Thyroid gland (tissue), 4 donors: Measurements from ENCODE around the gene GSN. TPM values are rescaled to one million over a fixed set of nuclear protein-coding genes. Genes with fewer than 3 reads are reported as not detected.

Source experiments
- DNase-seq, 2 donors: peaks; one replicate each; pipeline ENCODE4 v3.0.0-alpha.2; 2019
- H3K27ac ChIP-seq, 3 donors: fragments of 200-600 bp; sonication (generic); 1 replicate in 2 of 3; 2 replicates in 1 of 3; pipeline ENCODE4 v1.5.1; 2016 to 2019; ENCODE audit warnings: mild to moderate bottlenecking in 1 of 3, moderate library complexity in 1 of 3
- H3K27me3 ChIP-seq: fragments of 200-600 bp; sonication (generic); one replicate; pipeline ENCODE4 v1.5.1; 2019
- H3K36me3 ChIP-seq, 2 donors: fragments of 200-600 bp; sonication (generic); one replicate each; pipeline ENCODE4 v1.5.1; 2016 to 2019
- H3K4me1 ChIP-seq, 2 donors: fragments of 200-600 bp; sonication (generic); one replicate each; pipeline ENCODE4 v1.5.1; 2017 to 2019
- H3K4me3 ChIP-seq, 3 donors: fragments of 200-600 bp; sonication (generic); replicated peaks in 1 of 3; 1 replicate in 2 of 3; 2 replicates in 1 of 3; pipeline ENCODE4 v1.5.1; 2016; ENCODE audit warnings: mild to moderate bottlenecking in 1 of 3
- H3K9me3 ChIP-seq: fragments of 200-600 bp; sonication (generic); one replicate; pipeline ENCODE4 v1.5.1; 2017
- CTCF ChIP-seq, 6 experiments: fragments of 200-600 bp in 3 of 6; fragments of 450-650 bp in 3 of 6; sonication (generic) in 3 of 6; IDR thresholded peaks; one replicate each; pipeline ENCODE4 v1.5.1; 2016 to 2019; ENCODE audit warnings: antibody characterized with exemption in 6 of 6, mild to moderate bottlenecking in 2 of 6, inconsistent platforms in 1 of 6, moderate library complexity in 1 of 6
- POLR2A ChIP-seq, 2 donors: fragments of 450-650 bp; IDR thresholded peaks; one replicate each; pipeline ENCODE4 v1.6.1; 2017; ENCODE audit warnings: antibody characterized with exemption in 2 of 2, mild to moderate bottlenecking in 2 of 2, moderate library complexity in 1 of 2
- WGBS, 2 donors: methylation state at CpG; one replicate each; pipeline ENCODE4 v1.1.5; 2017; 5-methylcytosine and 5-hydroxymethylcytosine counted together
- intact Hi-C: fragments of 100-400 bp; cut with DNase I; formaldehyde crosslinking; loops from one replicate; pipeline ENCODE4 v1.15.1; 2023
- total RNA-seq, 4 donors: library from RNA; depleted of rRNA; stranded (reverse); fragments of >200 nt; gene quantifications; one replicate each; pipeline ENCODE4 v1.2.3, GENCODE V29; 2016

GSN gene
- total RNA-seq, 4 donors from 2014 or later: 1,151 to 1,624 (median 1,443) TPM

GRCh38 chr9:121313458-121314152, 45.6 kb downstream of the GSN start:
- no peaks in the 10 kb centered on the region for H3K27me3 ChIP-seq
- H3K27ac ChIP-seq: peak overlapping the region in 1 of 3 donors; percentile 32
- DNase-seq: no peak
- H3K4me1 ChIP-seq: peaks cover 6 to 14% of the 10 kb centered on the region in 2 donors
- no peaks in the 10 kb centered on the region for H3K9me3 ChIP-seq
- 98 to 100% methylated on average over 10 of the region's 10 CpGs for WGBS, 2 donors
- TF ChIP-seq POLR2A (IDR thresholded peaks at IDR 0.05) (no peak), CTCF (IDR thresholded peaks at IDR 0.05) (no peak)
- no peak overlapping the region for H3K4me3 ChIP-seq
- H3K36me3 ChIP-seq: peaks cover 46 to 67% of the 10 kb centered on the region in 2 donors
- intact Hi-C loops: no loop called here

- intact Hi-C loops: loop anchor here (5.0 kb wide), 2 partner anchors 81 to 104 kb away; no protein-coding TSS in a partner anchor
- H3K36me3 ChIP-seq: peaks cover 47 to 69% of the 10 kb centered on the region in 2 donors
- 90 to 96% methylated on average over 6 of the region's 6 CpGs for WGBS, 2 donors
- no peak for TF ChIP-seq POLR2A (IDR thresholded peaks at IDR 0.05)
- TF ChIP-seq CTCF (IDR thresholded peaks at IDR 0.05): no peak
- peak overlapping the region in 1 of 3 donors; percentile 91 for H3K27ac ChIP-seq
- no peaks in the 10 kb centered on the region for H3K9me3 ChIP-seq
- no peaks in the 10 kb centered on the region for H3K27me3 ChIP-seq
- no peak overlapping the region for H3K4me3 ChIP-seq
- DNase-seq: no peak
- H3K4me1 ChIP-seq: peaks cover 18 to 40% of the 10 kb centered on the region in 2 donors
Measured at GRCh38 chr9:121316378-121316777, 48.4 kb downstream of the GSN start.

DNA sequence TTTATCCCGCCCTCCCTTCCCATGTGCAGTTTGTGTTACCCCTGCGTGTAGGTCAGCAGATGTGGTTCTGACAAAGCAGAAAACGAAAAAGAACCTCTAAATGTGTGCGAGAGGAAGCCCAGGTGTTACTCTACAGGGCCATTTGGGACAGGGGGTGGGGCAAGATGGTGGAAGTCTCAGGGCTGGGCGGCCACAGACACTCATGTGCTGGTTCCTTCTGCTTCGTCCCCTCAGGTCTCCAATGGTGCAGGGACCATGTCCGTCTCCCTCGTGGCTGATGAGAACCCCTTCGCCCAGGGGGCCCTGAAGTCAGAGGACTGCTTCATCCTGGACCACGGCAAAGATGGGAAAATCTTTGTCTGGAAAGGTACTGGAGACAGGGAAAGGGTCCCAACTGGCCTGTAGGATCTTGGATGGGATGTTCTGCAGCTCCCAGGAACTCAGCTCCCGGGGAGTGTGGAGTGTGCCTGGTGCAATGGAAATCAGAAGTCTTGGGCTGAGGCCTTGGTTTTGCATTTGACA, 49.0 kb downstream of the GSN start:
- WGBS, 2 donors: 94% methylated on average over 11 of the region's 11 CpGs
- Histone ChIP-seq H3K27ac (peak overlapping the region in 2 of 3 donors; percentile 80 to 91), H3K4me1 (peaks cover 21 to 43% of the 10 kb centered on the region in 2 donors), H3K27me3 (no peaks in the 10 kb centered on the region), H3K9me3 (no peaks in the 10 kb centered on the region), H3K36me3 (peaks cover 45 to 68% of the 10 kb centered on the region in 2 donors), H3K4me3 (no peak overlapping the region)
- no peak for DNase-seq
- TF ChIP-seq POLR2A (IDR thresholded peaks at IDR 0.05) (no peak), CTCF (IDR thresholded peaks at IDR 0.05) (no peak)
- intact Hi-C loops: loop anchor here (5.0 kb wide), 2 partner anchors 80 to 105 kb away; no protein-coding TSS in a partner anchor

DNA sequence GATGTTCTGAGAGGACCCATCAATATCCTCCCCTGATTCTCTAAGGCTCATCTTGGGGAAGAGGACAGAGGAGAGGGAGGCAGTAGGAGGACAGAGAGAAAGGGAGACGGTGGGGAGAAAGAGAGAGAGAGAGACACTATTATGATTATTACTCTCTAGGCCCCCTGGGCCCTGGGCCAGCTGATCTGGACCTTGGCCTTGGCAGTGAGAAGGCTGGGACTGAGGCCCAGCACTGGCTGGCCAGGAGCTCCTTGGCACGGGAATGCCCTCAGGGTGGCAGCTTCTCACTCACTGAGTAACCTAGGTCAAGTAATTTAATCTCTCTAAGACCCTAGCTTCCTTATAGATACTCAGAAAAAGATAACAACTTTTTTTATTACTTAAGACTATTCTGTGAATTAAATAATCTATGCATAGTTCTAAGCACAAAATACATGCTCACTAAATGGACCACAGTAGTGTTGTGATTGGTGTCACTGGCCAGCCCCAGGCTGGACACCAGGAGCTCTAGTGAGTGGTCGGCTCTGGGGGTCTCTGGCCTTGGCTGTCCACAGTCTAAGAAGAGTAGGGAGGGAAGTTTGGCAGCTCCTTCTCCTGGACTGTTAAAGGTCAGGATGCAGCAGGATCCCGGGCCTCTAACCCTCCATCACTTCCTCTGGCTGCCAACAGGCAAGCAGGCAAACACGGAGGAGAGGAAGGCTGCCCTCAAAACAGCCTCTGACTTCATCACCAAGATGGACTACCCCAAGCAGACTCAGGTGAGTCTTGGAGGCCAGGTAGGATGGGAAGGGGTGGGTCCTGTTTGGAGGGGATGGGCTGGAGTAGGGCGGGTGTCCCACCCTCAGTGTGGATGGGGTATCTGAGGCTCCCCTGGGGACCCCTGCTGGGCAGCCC, 50.0 kb downstream of the GSN start:
- Histone ChIP-seq H3K36me3 (peaks cover 35 to 60% of the 10 kb centered on the region in 2 donors), H3K27ac (peak overlapping the region; percentile 50 to 91 (median 80)), H3K4me1 (peaks cover 29 to 54% of the 10 kb centered on the region in 2 donors), H3K27me3 (no peaks in the 10 kb centered on the region), H3K9me3 (no peaks in the 10 kb centered on the region), H3K4me3 (no peak overlapping the region)
- TF ChIP-seq POLR2A (IDR thresholded peaks at IDR 0.05) (no peak), CTCF (IDR thresholded peaks at IDR 0.05) (no peak)
- DNase-seq: peak; percentile 33 to 64
- 47 to 73% methylated on average over 3 to 6 of the region's 6 CpGs for WGBS, 2 donors
- intact Hi-C loops: loop anchor here (5.0 kb wide), 2 partner anchors 79 to 106 kb away; no protein-coding TSS in a partner anchor
